Left forelimb (tissue), 1 donor: Measurements from ENCODE around the gene MAP4.
"Not testable (repeated sequence)": the region's sequence is repeated elsewhere in the genome, so short reads cannot be mapped to it uniquely, and the experiment has no call there.

Experiments used
- DNase-seq: peaks from one replicate; pipeline ENCODE4 v3.0.0-alpha.2; 2018; ENCODE audit warnings: low spot score

MAP4 gene

GRCh38 chr3:47846186-47846879 is 169.9 kb downstream of the MAP4 start:
- DNase-seq, result no peak

- DNase-seq, result no peak
These were observed 174.3 kb downstream of the MAP4 start for GRCh38 chr3:47841786-47842349.

- no peak for DNase-seq
These were observed 177.7 kb downstream of the MAP4 start for GRCh38 chr3:47838503-47838902.

GRCh38 chr3:47836986-47837385 is 179.2 kb downstream of the MAP4 start:
- no peak for DNase-seq

- DNase-seq, result not testable (repeated sequence)
These were observed 186.7 kb downstream of the MAP4 start for GRCh38 chr3:47829482-47829881.

GRCh38 chr3:47825590-47825989 is 190.6 kb downstream of the MAP4 start:
- no peak for DNase-seq

GRCh38 chr3:47824541-47825473 is 191.4 kb downstream of the MAP4 start:
- peak; percentile 87 for DNase-seq

- DNase-seq, result no peak
These were observed 198.6 kb downstream of the MAP4 start for GRCh38 chr3:47817609-47818008.

- no peak for DNase-seq
These were observed 202.6 kb downstream of the MAP4 start for GRCh38 chr3:47813551-47814177.

- DNase-seq, result no peak
These were observed 211.6 kb downstream of the MAP4 start for GRCh38 chr3:47804577-47804976.

- no peak for DNase-seq
These were observed 212.7 kb downstream of the MAP4 start for GRCh38 chr3:47803480-47804025.

GRCh38 chr3:47802734-47803479 is 213.3 kb downstream of the MAP4 start, which contains the start of gene DHX30:
DHX30 (plus strand) TSS chr3:47803138; CDS start chr3:47810684, 7,546 bp downstream.
- DNase-seq, result peak; percentile 94
